ENCODE results near the gene DLG5. TPM values are rescaled to one million over a fixed set of nuclear protein-coding genes. Genes with fewer than 3 reads are reported as not detected.

DLG5 gene
- total RNA-seq, 1 experiment from 2014 or later = 81.7 TPM

- H3K4me3 ChIP-seq = no peak overlapping the region
- no peak overlapping the region for H2AFZ ChIP-seq
- H3K36me3 ChIP-seq (ENCODE audit: low read depth) = no peaks in the 10 kb centered on the region
- H4K20me1 ChIP-seq (ENCODE audit: insufficient read depth) = peaks cover 18% of the 10 kb centered on the region; the same call in 1 of the 2 replicates
- H3K79me2 ChIP-seq (ENCODE audit: low read depth) = peaks cover 83% of the 10 kb centered on the region
- intact Hi-C loops (cut with micrococcal nuclease; ENCODE audit: unreplicated experiment) = no loop called here
- BruUV-seq (replicated peaks) = no TSS peak
- ChIA-PET CTCF (no interaction called here), POLR2A (ENCODE audit: unreplicated experiment) (interaction anchor here (0.8 kb wide), 1 partner anchor 57 kb away, joined by 7 read pairs; no protein-coding TSS in a partner anchor)
- no peak for DNase-seq
- H3K27ac ChIP-seq = no peak overlapping the region
- no peaks in the 10 kb centered on the region for H3K9me3 ChIP-seq (ENCODE audit: insufficient read depth, low read depth)
- no peaks in the 10 kb centered on the region for H3K9me2 ChIP-seq (ENCODE audit: insufficient read depth)
- peaks cover 11% of the 10 kb centered on the region; the same call in 1 of the 2 replicates for H3F3A ChIP-seq (ENCODE audit: insufficient read depth, low read depth)
- H3K27me3 ChIP-seq (ENCODE audit: insufficient read depth, low read depth) = no peaks in the 10 kb centered on the region
- H3K4me2 ChIP-seq = no peak overlapping the region
- TF ChIP-seq EZH2 (IDR thresholded peaks at IDR 0.05; ENCODE audit: low read depth) = no peak
- H3K4me1 ChIP-seq (replicated peaks; ENCODE audit: insufficient read depth) = peaks cover 24% of the 10 kb centered on the region
These were observed 33.2 kb downstream of the DLG5 start for GRCh38 chr10:77893386-77893785.

GRCh38 chr10:77892761-77893160 is 33.8 kb downstream of the DLG5 start:
- H3K79me2 ChIP-seq (ENCODE audit: low read depth) = peaks cover 83% of the 10 kb centered on the region

GRCh38 chr10:77892021-77892739 is 34.4 kb downstream of the DLG5 start:
- Histone ChIP-seq H3K4me2 (no peak overlapping the region), H3K36me3 (ENCODE audit: low read depth) (no peaks in the 10 kb centered on the region), H3K79me2 (ENCODE audit: low read depth) (peaks cover 83% of the 10 kb centered on the region), H3K9me2 (ENCODE audit: insufficient read depth) (no peaks in the 10 kb centered on the region), H3F3A (ENCODE audit: insufficient read depth, low read depth) (peaks cover 11% of the 10 kb centered on the region; the same call in 1 of the 2 replicates), H3K9me3 (ENCODE audit: insufficient read depth, low read depth) (no peaks in the 10 kb centered on the region), H3K4me1 (replicated peaks; ENCODE audit: insufficient read depth) (peaks cover 32% of the 10 kb centered on the region), H3K27ac (no peak overlapping the region), H2AFZ (no peak overlapping the region), H4K20me1 (ENCODE audit: insufficient read depth) (peaks cover 18% of the 10 kb centered on the region; the same call in 1 of the 2 replicates), H3K27me3 (ENCODE audit: insufficient read depth, low read depth) (no peaks in the 10 kb centered on the region), H3K4me3 (no peak overlapping the region)
- ChIA-PET CTCF (interaction anchor here (0.7 kb wide), 1 partner anchor 29 kb away, joined by 4 read pairs; no protein-coding TSS in a partner anchor), POLR2A (ENCODE audit: unreplicated experiment) (interaction anchor here (0.8 kb wide), 1 partner anchor 56 kb away, joined by 7 read pairs; no protein-coding TSS in a partner anchor)
- no peak for DNase-seq
- intact Hi-C loops (cut with micrococcal nuclease; ENCODE audit: unreplicated experiment) = no loop called here
- no TSS peak for BruUV-seq (replicated peaks)
- TF ChIP-seq CTCF (conservative IDR thresholded peaks at IDR 0.05) (no peak), EZH2 (IDR thresholded peaks at IDR 0.05; ENCODE audit: low read depth) (no peak)

More at GRCh38 chr10:77892761-77893160, 33.8 kb downstream of the DLG5 start:
- no peak overlapping the region for H2AFZ ChIP-seq
- intact Hi-C loops (cut with micrococcal nuclease; ENCODE audit: unreplicated experiment) = no loop called here
- no peaks in the 10 kb centered on the region for H3K27me3 ChIP-seq (ENCODE audit: insufficient read depth, low read depth)
- peaks cover 18% of the 10 kb centered on the region; the same call in 1 of the 2 replicates for H4K20me1 ChIP-seq (ENCODE audit: insufficient read depth)
- H3K4me3 ChIP-seq = no peak overlapping the region
- no peaks in the 10 kb centered on the region for H3K9me3 ChIP-seq (ENCODE audit: insufficient read depth, low read depth)
- H3K27ac ChIP-seq = no peak overlapping the region
- H3K4me1 ChIP-seq (replicated peaks; ENCODE audit: insufficient read depth) = peaks cover 27% of the 10 kb centered on the region
- no peaks in the 10 kb centered on the region for H3K9me2 ChIP-seq (ENCODE audit: insufficient read depth)
- BruUV-seq (replicated peaks) = no TSS peak
- DNase-seq = no peak
- POLR2A ChIA-PET (ENCODE audit: unreplicated experiment) = interaction anchor here (0.8 kb wide), 1 partner anchor 56 kb away, joined by 7 read pairs; no protein-coding TSS in a partner anchor
- H3K36me3 ChIP-seq (ENCODE audit: low read depth) = no peaks in the 10 kb centered on the region
- H3F3A ChIP-seq (ENCODE audit: insufficient read depth, low read depth) = peaks cover 11% of the 10 kb centered on the region; the same call in 1 of the 2 replicates
- no peak overlapping the region for H3K4me2 ChIP-seq
- CTCF ChIA-PET = no interaction called here
- no peak for TF ChIP-seq CTCF (conservative IDR thresholded peaks at IDR 0.05)
- no peak for TF ChIP-seq EZH2 (IDR thresholded peaks at IDR 0.05; ENCODE audit: low read depth)

Measured in PC-9 (cell line).